ENCODE results near the gene NMNAT2.

DNA sequence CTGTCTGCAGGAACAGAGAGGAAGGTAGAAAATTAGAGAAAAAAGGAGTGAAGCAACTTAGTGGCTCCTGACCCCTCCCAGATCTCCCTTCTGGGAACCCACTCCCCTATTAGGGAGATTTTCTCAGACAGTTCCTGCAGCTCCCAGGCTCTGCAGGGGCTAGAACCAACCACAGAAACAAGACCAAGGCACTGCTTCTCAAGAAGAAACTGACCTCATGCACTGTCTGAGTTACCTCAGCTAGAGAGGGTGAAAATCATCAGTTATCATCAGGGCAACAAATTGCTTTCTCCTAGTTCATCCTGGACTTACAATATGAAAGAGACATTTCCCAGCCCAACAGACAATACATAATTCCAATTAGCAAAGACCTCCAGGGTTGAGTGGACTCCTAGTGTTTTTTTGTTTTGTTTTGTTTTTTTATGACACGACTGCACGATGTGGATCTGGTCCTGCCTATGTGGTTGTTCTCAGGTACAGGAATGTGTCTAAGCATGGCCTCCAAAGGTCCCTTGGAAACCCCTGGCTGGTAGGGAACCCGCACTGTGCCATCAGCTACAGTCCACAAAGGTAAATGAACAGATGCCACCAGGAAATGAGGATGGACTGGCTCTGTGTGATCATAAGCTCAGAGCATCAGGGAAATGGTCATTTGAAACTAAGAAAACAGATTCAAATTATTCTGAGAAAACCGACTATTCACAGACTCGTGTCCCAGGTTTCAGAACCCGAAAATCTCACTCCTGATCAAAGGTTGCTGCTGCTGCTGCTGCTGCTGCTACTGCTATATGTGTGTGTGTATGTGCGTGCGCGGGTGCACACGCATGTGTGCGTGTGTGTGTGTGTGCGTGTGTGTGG is 166.8 kb downstream of the NMNAT2 start:
- TF ChIP-seq, protein P1, sequence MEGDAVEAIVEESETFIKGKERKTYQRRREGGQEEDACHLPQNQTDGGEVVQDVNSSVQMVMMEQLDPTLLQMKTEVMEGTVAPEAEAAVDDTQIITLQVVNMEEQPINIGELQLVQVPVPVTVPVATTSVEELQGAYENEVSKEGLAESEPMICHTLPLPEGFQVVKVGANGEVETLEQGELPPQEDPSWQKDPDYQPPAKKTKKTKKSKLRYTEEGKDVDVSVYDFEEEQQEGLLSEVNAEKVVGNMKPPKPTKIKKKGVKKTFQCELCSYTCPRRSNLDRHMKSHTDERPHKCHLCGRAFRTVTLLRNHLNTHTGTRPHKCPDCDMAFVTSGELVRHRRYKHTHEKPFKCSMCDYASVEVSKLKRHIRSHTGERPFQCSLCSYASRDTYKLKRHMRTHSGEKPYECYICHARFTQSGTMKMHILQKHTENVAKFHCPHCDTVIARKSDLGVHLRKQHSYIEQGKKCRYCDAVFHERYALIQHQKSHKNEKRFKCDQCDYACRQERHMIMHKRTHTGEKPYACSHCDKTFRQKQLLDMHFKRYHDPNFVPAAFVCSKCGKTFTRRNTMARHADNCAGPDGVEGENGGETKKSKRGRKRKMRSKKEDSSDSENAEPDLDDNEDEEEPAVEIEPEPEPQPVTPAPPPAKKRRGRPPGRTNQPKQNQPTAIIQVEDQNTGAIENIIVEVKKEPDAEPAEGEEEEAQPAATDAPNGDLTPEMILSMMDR (IDR thresholded peaks at IDR 0.05): no peak
- TF ChIP-seq POLR2AphosphoS5 (IDR thresholded peaks at IDR 0.05): no peak
- TF ChIP-seq POLR2A (IDR thresholded peaks at IDR 0.05; ENCODE audit: low read depth): no peak
- TF ChIP-seq EP300 (IDR thresholded peaks at IDR 0.05): no peak
